Measurements from ENCODE around the gene CIAPIN1. TPM values are rescaled to one million over a fixed set of nuclear protein-coding genes. Genes with fewer than 3 reads are reported as not detected.
A peak's percentile ranks its signal among the peaks of the same experiment; 100 is the strongest.

CIAPIN1 gene
- total and polyA plus RNA-seq, 2 of the 8 experiments (the other 6 are each of a cell fraction or from before 2014, with no cell fraction given): 76.8 to 83.6 TPM

DNA sequence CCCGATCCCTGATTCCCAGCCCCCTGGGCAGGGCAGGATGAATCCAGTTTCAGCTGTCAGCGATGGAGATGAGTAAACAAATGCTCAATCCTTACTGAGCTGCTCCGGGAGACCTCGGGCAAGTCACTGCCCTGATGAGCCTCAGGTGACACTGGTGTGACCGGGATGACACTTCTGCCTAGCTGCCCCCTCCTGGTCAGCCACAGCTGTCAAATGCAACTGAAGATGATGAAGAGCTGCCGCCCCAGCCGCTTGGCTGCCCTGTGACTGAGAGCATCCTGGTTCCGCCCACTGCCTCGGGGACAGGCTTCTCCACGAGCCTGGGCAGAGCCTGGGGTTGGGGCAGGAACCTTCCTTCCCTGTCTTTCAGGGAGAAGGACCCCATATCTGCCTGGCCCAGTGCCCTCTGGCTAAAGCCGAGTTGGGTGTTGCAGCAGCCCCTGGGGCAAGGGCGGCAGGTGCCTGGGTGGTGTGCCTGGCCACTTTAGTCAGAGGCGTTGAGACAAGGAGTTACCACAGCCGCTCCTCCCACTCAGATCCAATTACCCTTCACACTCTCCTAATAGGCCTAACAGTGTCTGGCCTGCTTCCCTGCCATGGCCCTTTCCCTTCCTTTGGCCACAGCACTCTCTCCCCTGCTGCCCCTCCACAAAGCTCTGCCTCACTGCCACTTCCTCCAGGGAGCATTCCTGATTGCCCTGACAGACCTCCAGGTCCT is 37.2 kb downstream of the CIAPIN1 start:
- DNase-seq (ENCODE audit: low read depth in 1 of 2, low spot score in 2 of 2): no peak
- no peaks in the 10 kb centered on the region for H3K79me2 ChIP-seq (ENCODE audit: control insufficient read depth in 1 of 2, insufficient read depth in 2 of 2, low read length in 2 of 2)
- peaks cover 0 to 4% of the 10 kb centered on the region in 2 experiments for H4K20me1 ChIP-seq (replicated peaks in 1 of 2; ENCODE audit: control insufficient read depth in 1 of 2, insufficient read depth in 2 of 2, low read length in 2 of 2)
- no peak overlapping the region for H4K91ac ChIP-seq (replicated peaks; ENCODE audit: insufficient read length, low read length)
- no peaks in the 10 kb centered on the region for H3K36me3 ChIP-seq (ENCODE audit: control insufficient read depth in 2 of 4, insufficient read depth in 4 of 4, low read length in 3 of 4)
- H4K5ac ChIP-seq (ENCODE audit: insufficient read length, low read depth, low read length): no peak overlapping the region
- no peak overlapping the region for H3K4ac ChIP-seq (replicated peaks; ENCODE audit: insufficient read length, low read depth, low read length)
- H3K9ac ChIP-seq (replicated peaks in 1 of 4; ENCODE audit: extremely low read depth in 1 of 4, low read depth in 3 of 4, low read length in 3 of 4): no peak overlapping the region
- H3K79me1 ChIP-seq (ENCODE audit: low read depth, low read length): no peaks in the 10 kb centered on the region
- H2BK20ac ChIP-seq (ENCODE audit: low read length): no peak overlapping the region
- CTCF ChIA-PET (ENCODE audit: partially characterized antibody): interaction anchor here (0.6 to 19.2 kb wide), 5 partner anchors 9 to 1492 kb away, joined by 3 to 513 read pairs (median 5); no protein-coding TSS in a partner anchor
- peaks cover 9% of the 10 kb centered on the region; the same call in 1 of the 2 replicates for H3K23me2 ChIP-seq (ENCODE audit: low read depth, low read length)
- POLR2A ChIA-PET (ENCODE audit: partially characterized antibody): no interaction called here
- no peak overlapping the region for H3K18ac ChIP-seq (ENCODE audit: extremely low read depth, low read length)
- no peaks in the 10 kb centered on the region for H3K27me3 ChIP-seq (replicated peaks in 1 of 4; ENCODE audit: control insufficient read depth in 3 of 4, extremely low read depth in 1 of 4, insufficient read depth in 3 of 4, low read length in 3 of 4)
- H2BK120ac ChIP-seq (replicated peaks; ENCODE audit: low read depth, low read length): no peak overlapping the region
- no peak overlapping the region for H3K27ac ChIP-seq (ENCODE audit: low read depth, low read length)
- no peak overlapping the region for H3K4me3 ChIP-seq (ENCODE audit: extremely low read depth in 1 of 4, insufficient read depth in 2 of 4, low read depth in 3 of 4, low read length in 4 of 4)
- H3K4me1 ChIP-seq (replicated peaks in 1 of 4; ENCODE audit: control insufficient read depth in 3 of 4, insufficient read depth in 4 of 4, low read length in 3 of 4): no peaks in the 10 kb centered on the region; a peak in 2 of 7 replicates
- TF ChIP-seq, protein P1, sequence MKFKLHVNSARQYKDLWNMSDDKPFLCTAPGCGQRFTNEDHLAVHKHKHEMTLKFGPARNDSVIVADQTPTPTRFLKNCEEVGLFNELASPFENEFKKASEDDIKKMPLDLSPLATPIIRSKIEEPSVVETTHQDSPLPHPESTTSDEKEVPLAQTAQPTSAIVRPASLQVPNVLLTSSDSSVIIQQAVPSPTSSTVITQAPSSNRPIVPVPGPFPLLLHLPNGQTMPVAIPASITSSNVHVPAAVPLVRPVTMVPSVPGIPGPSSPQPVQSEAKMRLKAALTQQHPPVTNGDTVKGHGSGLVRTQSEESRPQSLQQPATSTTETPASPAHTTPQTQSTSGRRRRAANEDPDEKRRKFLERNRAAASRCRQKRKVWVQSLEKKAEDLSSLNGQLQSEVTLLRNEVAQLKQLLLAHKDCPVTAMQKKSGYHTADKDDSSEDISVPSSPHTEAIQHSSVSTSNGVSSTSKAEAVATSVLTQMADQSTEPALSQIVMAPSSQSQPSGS (IDR thresholded peaks at IDR 0.05; ENCODE audit: low read length): no peak
- TF ChIP-seq GABPA (IDR thresholded peaks at IDR 0.05; ENCODE audit: borderline replicate concordance, insufficient read depth, low read length) (no peak), PHF8 (conservative IDR thresholded peaks at IDR 0.05; ENCODE audit: low read depth, low read length) (no peak), ASH2L (IDR thresholded peaks at IDR 0.05; ENCODE audit: low read length) (no peak), FOSL1 (IDR thresholded peaks at IDR 0.05; ENCODE audit: insufficient read depth, low read depth, low read length) (no peak)
- no peak overlapping the region for H3K14ac ChIP-seq (ENCODE audit: insufficient read length)
- no peak for FAIRE-seq
- H2BK5ac ChIP-seq (ENCODE audit: low read depth, low read length): no peak overlapping the region
- peak overlapping the region; percentile 57; the same call in 1 of the 2 replicates for H4K8ac ChIP-seq (ENCODE audit: extremely low read depth, insufficient read depth, low read length)
- H3K4me2 ChIP-seq (ENCODE audit: insufficient read depth in 1 of 2, low read depth in 2 of 2, low read length in 2 of 2): no peak overlapping the region
- 80% methylated on average over 14 of the region's 14 CpGs; no CpG with 5 or more reads in 1 of the 2 experiments for WGBS, 2 experiments (ENCODE audit: extremely low coverage in 1 of 2, insufficient coverage in 1 of 2, insufficient read length in 1 of 2, insufficient replicate concordance in 2 of 2, low coverage in 1 of 2, low lambda C conversion rate in 2 of 2, missing lambda C conversion rate in 1 of 2)
- no peaks in the 10 kb centered on the region; a peak in 1 of 4 replicates for H3K9me3 ChIP-seq (ENCODE audit: insufficient read depth in 2 of 2, low read depth in 1 of 2, low read length in 1 of 2)
- no peak overlapping the region for H2AK5ac ChIP-seq (ENCODE audit: low read depth, low read length)
- H2BK15ac ChIP-seq (ENCODE audit: low read length): no peak overlapping the region
- no peak overlapping the region for H2AFZ ChIP-seq (ENCODE audit: low read length)
- no peak overlapping the region for H3K56ac ChIP-seq (replicated peaks; ENCODE audit: insufficient read length, low read depth, low read length)
- H3K23ac ChIP-seq (ENCODE audit: insufficient read length): no peak overlapping the region
- H2BK12ac ChIP-seq (ENCODE audit: low read depth, low read length): no peak overlapping the region

Data from H1 (cell line).